Natural killer cell (primary cell): ENCODE results near the gene CLPTM1L. TPM values are rescaled to one million over a fixed set of nuclear protein-coding genes. Genes with fewer than 3 reads are reported as not detected.

ENCODE experiments used
- ATAC-seq, 3 donors: fragments of 150-1000 bp in 2 of 3; fragments of 200-7000 bp in 1 of 3; cut with Tn5 transposase; 1 replicate in 1 of 3; 2 replicates in 2 of 3; pipeline ENCODE4 v1.10.0; 2021; ENCODE audit warnings: mild to moderate bottlenecking in 2 of 3, moderate library complexity in 2 of 3
- DNase-seq, 2 donors: peaks; one replicate each; pipeline versions ENCODE4 v3.0.0 to v3.0.0-alpha.2; 2013 to 2021; ENCODE audit warnings: mixed read lengths in 1 of 2
- H3K27ac ChIP-seq: one replicate; pipeline ENCODE4 v1.5.1; 2013; ENCODE audit warnings: mild to moderate bottlenecking, low read length
- H3K27me3 ChIP-seq: one replicate; pipeline ENCODE4 v1.6.1; 2013; ENCODE audit warnings: low read length; ENCODE audit not compliant: control insufficient read depth, insufficient read depth
- H3K36me3 ChIP-seq: one replicate; pipeline ENCODE4 v1.6.1; 2013; ENCODE audit warnings: low read length; ENCODE audit not compliant: control insufficient read depth, insufficient read depth
- H3K4me1 ChIP-seq: one replicate; pipeline ENCODE4 v1.6.1; 2013; ENCODE audit warnings: low read length; ENCODE audit not compliant: control insufficient read depth, insufficient read depth
- H3K4me3 ChIP-seq: one replicate; pipeline ENCODE4 v1.5.1; 2013; ENCODE audit warnings: low read length
- H3K9me3 ChIP-seq: one replicate; pipeline ENCODE4 v1.6.1; 2013; ENCODE audit warnings: low read length; ENCODE audit not compliant: control insufficient read depth, insufficient read depth
- H3K27ac Mint-ChIP-seq, 2 donors: one replicate each; pipeline ENCODE4 v1.8.0; 2022; ENCODE audit warnings: mild to moderate bottlenecking in 2 of 2, mixed read lengths in 2 of 2, moderate library complexity in 1 of 2
- H3K27me3 Mint-ChIP-seq, 2 donors: one replicate each; pipeline ENCODE4 v1.8.0; 2022; ENCODE audit warnings: low read depth in 2 of 2, mixed read lengths in 2 of 2
- H3K36me3 Mint-ChIP-seq: one replicate; pipeline ENCODE4 v1.8.0; 2022; ENCODE audit warnings: mixed read lengths
- H3K4me1 Mint-ChIP-seq, 2 donors: one replicate each; pipeline ENCODE4 v1.8.0; 2022; ENCODE audit warnings: mixed read lengths in 2 of 2
- H3K4me3 Mint-ChIP-seq: one replicate; pipeline ENCODE4 v1.8.0; 2022; ENCODE audit warnings: mild to moderate bottlenecking, moderate library complexity, mixed read lengths
- H3K9me3 Mint-ChIP-seq, 2 donors: one replicate each; pipeline ENCODE4 v1.8.0; 2022; ENCODE audit warnings: mixed read lengths in 2 of 2
- WGBS: methylation state at CpG from one replicate; pipeline ENCODE4 v1.1.7; 2013; ENCODE audit warnings: missing lambda C conversion rate; ENCODE audit not compliant: insufficient coverage; 5-methylcytosine and 5-hydroxymethylcytosine counted together
- intact Hi-C: fragments of 100-400 bp; cut with micrococcal nuclease; formaldehyde crosslinking; loops from one replicate; pipeline ENCODE4 v1.14.2; 2022
- total RNA-seq, 4 donors: library from RNA; stranded (reverse); fragments of 120-200 nt in 1 of 4; gene quantifications; one replicate each; pipeline versions ENCODE4 v1.2.3 to v1.2.4, GENCODE V29; 2013 to 2022
- TF ChIP-seq, protein P1 (sequence below): fragments of 200-600 bp; IDR thresholded peaks from one replicate; pipeline ENCODE4 v1.8.0; 2022; ENCODE audit warnings: antibody characterized with exemption

Gene CLPTM1L
- total RNA-seq, 3 donors from 2014 or later (not counting 1 experiment from before 2014, with no cell fraction given): 67.1 to 105 (median 97.5) TPM

DNA sequence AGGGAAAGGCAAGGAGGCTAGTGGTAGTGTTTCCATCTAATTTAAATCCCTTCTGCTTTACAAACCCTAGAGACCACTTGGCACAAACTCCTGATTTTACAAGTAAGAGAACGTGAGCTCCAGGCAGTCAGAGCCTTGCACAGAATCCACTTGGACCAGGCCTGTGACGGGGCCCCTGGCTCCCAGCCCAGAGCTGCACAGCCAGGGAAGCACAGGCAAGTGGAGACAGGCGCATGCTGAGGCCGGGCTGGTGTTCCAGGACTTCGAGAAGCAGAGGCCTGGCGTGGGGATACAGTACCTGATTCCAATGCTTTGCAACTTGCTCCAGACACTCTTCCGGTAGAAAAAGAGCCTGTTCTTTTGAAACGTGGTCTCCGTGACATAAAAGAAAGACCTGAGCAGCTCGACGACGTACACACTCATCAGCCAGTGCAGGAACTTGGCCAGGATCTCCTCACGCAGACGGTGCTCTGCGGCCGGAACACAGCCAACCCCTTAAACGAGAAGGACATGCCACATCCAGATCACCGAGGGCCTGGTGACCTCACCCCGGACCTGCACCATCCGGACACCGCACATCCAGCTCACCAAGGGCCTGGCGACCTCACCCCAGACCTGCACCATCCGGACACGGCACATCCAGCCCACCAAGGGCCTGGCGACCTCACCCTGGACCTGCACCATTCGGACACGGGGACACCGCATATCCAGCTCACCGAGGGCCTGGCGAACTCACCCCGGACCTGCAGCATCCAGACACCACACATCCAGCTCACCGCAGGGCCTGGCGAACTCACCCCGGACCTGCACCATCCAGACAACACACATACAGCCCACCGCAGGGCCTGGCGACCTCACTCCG lies 62.5 kb downstream of the CLPTM1L start:
- no peak overlapping the region for H3K4me3 ChIP-seq
- Mint-ChIP-seq H3K36me3 (no peaks in the 10 kb centered on the region), H3K27ac (no peak overlapping the region), H3K4me1 (no peaks in the 10 kb centered on the region), H3K27me3 (peaks cover 0 to 7% of the 10 kb centered on the region in 2 donors), H3K9me3 (no peaks in the 10 kb centered on the region), H3K4me3 (no peak overlapping the region)
- no peak overlapping the region for H3K27ac ChIP-seq
- DNase-seq: no peak
- no peaks in the 10 kb centered on the region for H3K9me3 ChIP-seq
- H3K27me3 ChIP-seq: no peaks in the 10 kb centered on the region
- peaks cover 4% of the 10 kb centered on the region for H3K4me1 ChIP-seq
- no peaks in the 10 kb centered on the region for H3K36me3 ChIP-seq
- ATAC-seq: no peak
- WGBS: 90% methylated on average over 37 of the region's 37 CpGs
- TF ChIP-seq, protein P1, sequence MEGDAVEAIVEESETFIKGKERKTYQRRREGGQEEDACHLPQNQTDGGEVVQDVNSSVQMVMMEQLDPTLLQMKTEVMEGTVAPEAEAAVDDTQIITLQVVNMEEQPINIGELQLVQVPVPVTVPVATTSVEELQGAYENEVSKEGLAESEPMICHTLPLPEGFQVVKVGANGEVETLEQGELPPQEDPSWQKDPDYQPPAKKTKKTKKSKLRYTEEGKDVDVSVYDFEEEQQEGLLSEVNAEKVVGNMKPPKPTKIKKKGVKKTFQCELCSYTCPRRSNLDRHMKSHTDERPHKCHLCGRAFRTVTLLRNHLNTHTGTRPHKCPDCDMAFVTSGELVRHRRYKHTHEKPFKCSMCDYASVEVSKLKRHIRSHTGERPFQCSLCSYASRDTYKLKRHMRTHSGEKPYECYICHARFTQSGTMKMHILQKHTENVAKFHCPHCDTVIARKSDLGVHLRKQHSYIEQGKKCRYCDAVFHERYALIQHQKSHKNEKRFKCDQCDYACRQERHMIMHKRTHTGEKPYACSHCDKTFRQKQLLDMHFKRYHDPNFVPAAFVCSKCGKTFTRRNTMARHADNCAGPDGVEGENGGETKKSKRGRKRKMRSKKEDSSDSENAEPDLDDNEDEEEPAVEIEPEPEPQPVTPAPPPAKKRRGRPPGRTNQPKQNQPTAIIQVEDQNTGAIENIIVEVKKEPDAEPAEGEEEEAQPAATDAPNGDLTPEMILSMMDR: no peak
- intact Hi-C loops: no loop called here

- intact Hi-C loops: no loop called here
- no peaks in the 10 kb centered on the region for H3K9me3 Mint-ChIP-seq
- peaks cover 0 to 3% of the 10 kb centered on the region in 2 donors for H3K27me3 Mint-ChIP-seq
- Histone ChIP-seq H3K36me3 (no peaks in the 10 kb centered on the region), H3K4me3 (no peak overlapping the region), H3K27ac (no peak overlapping the region), H3K9me3 (no peaks in the 10 kb centered on the region), H3K4me1 (peaks cover 15% of the 10 kb centered on the region), H3K27me3 (no peaks in the 10 kb centered on the region)
- WGBS: 91% methylated on average over 16 of the region's 16 CpGs
- TF ChIP-seq, protein P1: no peak
- H3K27ac Mint-ChIP-seq: no peak overlapping the region
- ATAC-seq: no peak
- no peak for DNase-seq
- no peak overlapping the region for H3K4me3 Mint-ChIP-seq
- H3K4me1 Mint-ChIP-seq: peaks cover 0 to 5% of the 10 kb centered on the region in 2 donors
- no peaks in the 10 kb centered on the region for H3K36me3 Mint-ChIP-seq
These were observed 63.6 kb downstream of the CLPTM1L start for GRCh38 chr5:1281038-1281882.

- peaks cover 0 to 12% of the 10 kb centered on the region in 2 donors for H3K4me1 Mint-ChIP-seq
- no peak for ATAC-seq
These were observed 64.5 kb downstream of the CLPTM1L start for GRCh38 chr5:1280177-1281037.

More at GRCh38 chr5:1280177-1281037, 64.5 kb downstream of the CLPTM1L start:
- Histone ChIP-seq H3K27me3 (no peaks in the 10 kb centered on the region), H3K9me3 (no peaks in the 10 kb centered on the region), H3K27ac (no peak overlapping the region), H3K4me3 (no peak overlapping the region), H3K4me1 (peaks cover 17% of the 10 kb centered on the region), H3K36me3 (no peaks in the 10 kb centered on the region)
- intact Hi-C loops: no loop called here
- WGBS: 94% methylated on average over 32 of the region's 32 CpGs
- DNase-seq: no peak
- Mint-ChIP-seq H3K36me3 (no peaks in the 10 kb centered on the region), H3K27me3 (no peaks in the 10 kb centered on the region), H3K27ac (no peak overlapping the region), H3K4me3 (no peak overlapping the region), H3K9me3 (no peaks in the 10 kb centered on the region)
- TF ChIP-seq, protein P1: no peak
